MM.1S (cell line): Measurements from ENCODE around the gene REEP1.

Source experiments
- DNase-seq: peaks from one replicate; pipeline ENCODE4 v3.0.0-alpha.2; 2015
- H2AFZ ChIP-seq: fragments of 300-600 bp; sonication (generic); 2 replicates; pipeline ENCODE4 v1.6.0; 2016; ENCODE audit warnings: antibody characterized with exemption, low read length
- H3F3A ChIP-seq: fragments of 300-600 bp; sonication (generic); 2 replicates; pipeline ENCODE4 v1.6.1; 2016; ENCODE audit warnings: mild to moderate bottlenecking, antibody characterized with exemption, low read length, moderate library complexity, mixed read lengths; ENCODE audit not compliant: insufficient read depth
- H3K27ac ChIP-seq: fragments of 300-600 bp; sonication (generic); 2 replicates; pipeline ENCODE4 v1.5.1; 2016; ENCODE audit warnings: mild to moderate bottlenecking, low read length
- H3K27me3 ChIP-seq: fragments of 300-600 bp; sonication (generic); replicated peaks from 2 replicates; pipeline ENCODE4 v1.6.0; 2016; ENCODE audit warnings: low read length; ENCODE audit not compliant: insufficient read depth
- H3K36me3 ChIP-seq: fragments of 300-600 bp; sonication (generic); replicated peaks from 2 replicates; pipeline ENCODE4 v1.6.1; 2016; ENCODE audit warnings: mild to moderate bottlenecking, low read length, mixed read lengths; ENCODE audit not compliant: insufficient read depth
- H3K4me1 ChIP-seq: fragments of 300-600 bp; sonication (generic); 2 replicates; pipeline ENCODE4 v1.6.1; 2016; ENCODE audit warnings: low read length, mixed read lengths
- H3K4me2 ChIP-seq: fragments of 300-600 bp; sonication (generic); 2 replicates; pipeline ENCODE4 v1.6.0; 2016; ENCODE audit warnings: low read depth, low read length
- H3K4me3 ChIP-seq: fragments of 300-600 bp; sonication (generic); 2 replicates; pipeline ENCODE4 v1.5.1; 2016; ENCODE audit warnings: low read length, mixed read lengths
- H3K79me2 ChIP-seq: fragments of 300-600 bp; sonication (generic); 2 replicates; pipeline ENCODE4 v1.6.1; 2016; ENCODE audit warnings: mixed run types, low read length, mixed read lengths
- H3K9ac ChIP-seq: fragments of 300-600 bp; sonication (generic); 2 replicates; pipeline ENCODE4 v1.6.1; 2016; ENCODE audit warnings: low read length, mixed read lengths
- H3K9me2 ChIP-seq: fragments of 300-600 bp; sonication (generic); replicated peaks from 2 replicates; pipeline ENCODE4 v1.6.1; 2016; ENCODE audit warnings: mild to moderate bottlenecking, low read length, mixed read lengths; ENCODE audit not compliant: insufficient read depth
- H3K9me3 ChIP-seq: fragments of 300-600 bp; sonication (generic); replicated peaks from 2 replicates; pipeline ENCODE4 v1.6.1; 2016; ENCODE audit warnings: mild to moderate bottlenecking, low read length, mixed read lengths; ENCODE audit not compliant: insufficient read depth
- H4K20me1 ChIP-seq: fragments of 300-600 bp; sonication (generic); 2 replicates; pipeline ENCODE4 v1.6.1; 2016; ENCODE audit warnings: mild to moderate bottlenecking, low read length, moderate library complexity, mixed read lengths; ENCODE audit not compliant: insufficient read depth
- EZH2 ChIP-seq: fragments of 300-600 bp; sonication (generic); optimal IDR thresholded peaks from 2 replicates; pipeline ENCODE3; 2017; ENCODE audit warnings: low read depth, mild to moderate bottlenecking, antibody characterized with exemption, low read length, mixed read lengths
- EZH2phosphoT487 ChIP-seq: fragments of 300-600 bp; sonication (generic); IDR thresholded peaks from 2 replicates; pipeline ENCODE4 v1.6.1; 2018; ENCODE audit warnings: antibody characterized with exemption, low read length
- TF ChIP-seq, protein P1 (sequence below): fragments of 300-600 bp; sonication (generic); IDR thresholded peaks from 2 replicates; pipeline ENCODE4 v1.5.1; 2016; ENCODE audit warnings: antibody characterized with exemption, low read length, mixed read lengths

Gene REEP1

DNA sequence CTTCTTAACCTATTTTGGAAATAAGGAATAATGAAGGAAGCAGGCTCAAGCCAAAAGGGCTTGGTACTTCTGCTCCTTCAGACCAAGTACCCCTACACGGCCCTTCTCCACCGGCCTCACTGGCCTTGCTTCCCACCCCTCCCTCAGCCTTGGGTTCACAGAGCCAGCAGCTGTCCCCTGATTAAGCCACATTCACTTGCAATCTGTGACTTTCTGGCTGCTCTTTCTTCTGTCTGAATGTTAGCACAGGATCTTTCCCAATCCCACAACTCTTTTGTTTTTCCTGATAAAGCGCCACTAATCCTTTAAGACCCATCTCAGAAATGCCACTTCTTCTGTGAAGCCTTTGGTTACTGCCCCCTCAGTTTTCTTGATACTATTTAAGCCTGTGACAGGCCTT is 52.4 kb downstream of the REEP1 start:
- Histone ChIP-seq H3K9me2 (no peaks in the 10 kb centered on the region), H3K4me2 (no peak overlapping the region)

DNA sequence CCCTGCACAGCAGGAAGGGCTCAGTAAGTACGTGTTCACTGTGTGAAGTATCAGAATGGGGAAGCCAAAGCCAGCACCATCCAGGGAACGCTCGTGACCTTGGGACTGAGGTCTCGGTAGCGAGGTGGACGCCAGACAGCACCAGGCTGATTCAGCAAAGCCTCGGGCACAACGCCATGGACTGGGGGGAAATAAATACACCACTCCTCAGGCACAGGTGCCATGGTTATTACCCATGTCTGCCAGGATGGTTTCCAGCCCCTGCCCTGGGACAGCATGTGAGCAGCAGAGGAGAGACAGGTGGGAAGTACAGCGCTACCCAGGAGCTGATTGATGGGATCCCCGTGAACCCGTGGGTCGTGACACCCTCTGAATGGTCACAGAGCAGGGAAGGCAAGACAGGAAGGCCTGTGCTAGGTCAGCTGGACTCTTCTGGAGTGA is 53.0 kb downstream of the REEP1 start:
- no peaks in the 10 kb centered on the region for H3K9me2 ChIP-seq
- H3K36me3 ChIP-seq: no peaks in the 10 kb centered on the region
- H4K20me1 ChIP-seq: no peaks in the 10 kb centered on the region
- no peak overlapping the region for H3K9ac ChIP-seq
- DNase-seq: no peak
- no peak overlapping the region for H3K27ac ChIP-seq
- H3K9me3 ChIP-seq: no peaks in the 10 kb centered on the region
- no peak overlapping the region for H2AFZ ChIP-seq
- H3K27me3 ChIP-seq: no peaks in the 10 kb centered on the region
- no peaks in the 10 kb centered on the region for H3K79me2 ChIP-seq
- H3K4me1 ChIP-seq: no peaks in the 10 kb centered on the region
- no peak for TF ChIP-seq EZH2
- TF ChIP-seq, protein P1, sequence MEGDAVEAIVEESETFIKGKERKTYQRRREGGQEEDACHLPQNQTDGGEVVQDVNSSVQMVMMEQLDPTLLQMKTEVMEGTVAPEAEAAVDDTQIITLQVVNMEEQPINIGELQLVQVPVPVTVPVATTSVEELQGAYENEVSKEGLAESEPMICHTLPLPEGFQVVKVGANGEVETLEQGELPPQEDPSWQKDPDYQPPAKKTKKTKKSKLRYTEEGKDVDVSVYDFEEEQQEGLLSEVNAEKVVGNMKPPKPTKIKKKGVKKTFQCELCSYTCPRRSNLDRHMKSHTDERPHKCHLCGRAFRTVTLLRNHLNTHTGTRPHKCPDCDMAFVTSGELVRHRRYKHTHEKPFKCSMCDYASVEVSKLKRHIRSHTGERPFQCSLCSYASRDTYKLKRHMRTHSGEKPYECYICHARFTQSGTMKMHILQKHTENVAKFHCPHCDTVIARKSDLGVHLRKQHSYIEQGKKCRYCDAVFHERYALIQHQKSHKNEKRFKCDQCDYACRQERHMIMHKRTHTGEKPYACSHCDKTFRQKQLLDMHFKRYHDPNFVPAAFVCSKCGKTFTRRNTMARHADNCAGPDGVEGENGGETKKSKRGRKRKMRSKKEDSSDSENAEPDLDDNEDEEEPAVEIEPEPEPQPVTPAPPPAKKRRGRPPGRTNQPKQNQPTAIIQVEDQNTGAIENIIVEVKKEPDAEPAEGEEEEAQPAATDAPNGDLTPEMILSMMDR: no peak
- TF ChIP-seq EZH2phosphoT487: no peak
- H3K4me3 ChIP-seq: no peak overlapping the region
- H3F3A ChIP-seq: no peaks in the 10 kb centered on the region
- no peak overlapping the region for H3K4me2 ChIP-seq

More for the DNA sequence above, 52.4 kb downstream of the REEP1 start:
- Histone ChIP-seq H3F3A (no peaks in the 10 kb centered on the region), H3K36me3 (no peaks in the 10 kb centered on the region), H2AFZ (no peak overlapping the region), H3K27me3 (no peaks in the 10 kb centered on the region), H3K79me2 (no peaks in the 10 kb centered on the region), H4K20me1 (no peaks in the 10 kb centered on the region), H3K4me1 (no peaks in the 10 kb centered on the region), H3K9me3 (no peaks in the 10 kb centered on the region), H3K4me3 (no peak overlapping the region), H3K27ac (no peak overlapping the region), H3K9ac (no peak overlapping the region)
- no peak for TF ChIP-seq EZH2
- TF ChIP-seq, protein P1: no peak
- no peak for TF ChIP-seq EZH2phosphoT487
- no peak for DNase-seq

DNA sequence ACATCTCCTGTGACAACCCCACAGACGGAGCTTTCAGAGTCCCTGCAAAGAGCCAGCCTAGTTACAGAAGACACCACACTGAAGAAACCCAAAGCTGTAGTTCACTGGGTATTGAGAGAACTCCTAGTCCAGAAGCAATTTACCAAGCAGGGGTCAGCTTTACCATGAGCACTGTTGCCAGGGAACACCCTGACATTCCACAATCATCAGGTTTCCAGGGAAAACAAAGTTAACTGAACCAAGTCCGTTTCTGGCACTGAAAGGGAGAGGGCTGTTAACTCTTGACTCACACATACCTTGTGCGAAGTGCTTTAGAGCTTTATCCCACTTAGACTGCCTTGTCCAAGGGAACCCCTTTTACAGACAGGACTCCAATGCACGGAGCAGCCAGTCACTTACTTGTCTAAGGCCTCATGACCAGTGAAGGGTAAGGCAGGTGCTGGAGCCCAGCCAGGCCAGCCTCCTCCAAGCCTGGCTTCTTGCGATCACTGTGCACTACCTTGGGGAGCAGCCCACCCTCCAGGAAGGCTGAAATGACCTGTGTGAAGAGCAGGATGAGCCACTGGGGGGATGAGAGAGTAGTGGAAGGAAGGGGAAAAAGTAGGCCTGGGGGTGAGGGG is 53.9 kb downstream of the REEP1 start:
- H3K9me3 ChIP-seq: no peaks in the 10 kb centered on the region
- no peak overlapping the region for H3K4me3 ChIP-seq
- no peak overlapping the region for H2AFZ ChIP-seq
- no peaks in the 10 kb centered on the region for H3F3A ChIP-seq
- no peak overlapping the region for H3K27ac ChIP-seq
- H3K79me2 ChIP-seq: no peaks in the 10 kb centered on the region
- H3K4me2 ChIP-seq: no peak overlapping the region
- no peaks in the 10 kb centered on the region for H3K27me3 ChIP-seq
- no peak for TF ChIP-seq EZH2
- TF ChIP-seq, protein P1: no peak
- no peak for TF ChIP-seq EZH2phosphoT487
- H3K4me1 ChIP-seq: no peaks in the 10 kb centered on the region
- no peaks in the 10 kb centered on the region for H3K9me2 ChIP-seq
- no peaks in the 10 kb centered on the region for H3K36me3 ChIP-seq
- H3K9ac ChIP-seq: no peak overlapping the region
- no peak for DNase-seq
- H4K20me1 ChIP-seq: no peaks in the 10 kb centered on the region
